KOPT-K1 (cell line): ENCODE measurements around the gene MRPS6.

Source experiments
- H3K27ac ChIP-seq: fragments of 200-600 bp; sonication (generic); 2 replicates; pipeline ENCODE4 v1.5.1; 2016; ENCODE audit warnings: antibody characterized with exemption, mild to moderate bottlenecking, low read depth, low read length; ENCODE audit not compliant: poor library complexity, severe bottlenecking
- H3K36me3 ChIP-seq: fragments of 200-600 bp; sonication (generic); 2 replicates; pipeline ENCODE4 v1.5.1; 2017; ENCODE audit warnings: antibody characterized with exemption, mild to moderate bottlenecking, low read length, moderate library complexity; ENCODE audit not compliant: insufficient read depth
- H3K9me3 ChIP-seq: fragments of 200-600 bp; sonication (generic); 2 replicates; pipeline ENCODE4 v1.5.1; 2017; ENCODE audit warnings: antibody characterized with exemption, low read length, mild to moderate bottlenecking; ENCODE audit not compliant: insufficient read depth, poor library complexity, severe bottlenecking

Gene MRPS6

GRCh38 chr21:34181431-34182039, 108.2 kb downstream of the MRPS6 start:
- no peaks in the 10 kb centered on the region for H3K36me3 ChIP-seq
- no peak overlapping the region for H3K27ac ChIP-seq
- no peaks in the 10 kb centered on the region for H3K9me3 ChIP-seq

DNA sequence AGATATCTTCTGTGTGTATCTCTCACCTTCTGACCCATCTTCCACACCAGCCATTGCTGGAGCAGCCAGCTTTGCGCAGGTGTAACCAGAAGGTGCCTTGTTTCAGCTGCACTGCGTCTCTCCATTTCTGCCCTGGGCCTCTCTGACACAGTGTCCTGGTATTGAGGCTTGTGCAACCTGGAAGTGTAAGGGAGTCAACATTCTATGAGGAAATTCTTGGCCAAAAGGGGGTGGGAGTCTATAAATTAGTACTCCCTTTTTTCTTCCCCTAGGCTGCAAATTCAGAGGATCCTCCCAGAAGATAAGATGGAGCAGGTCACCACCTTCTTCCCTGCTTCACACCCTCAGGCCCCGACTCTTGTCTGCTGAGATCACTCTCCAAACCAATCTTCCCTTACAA, 109.1 kb downstream of the MRPS6 start:
- H3K9me3 ChIP-seq, result no peaks in the 10 kb centered on the region
- H3K36me3 ChIP-seq, result no peaks in the 10 kb centered on the region
- H3K27ac ChIP-seq, result no peak overlapping the region

- no peaks in the 10 kb centered on the region for H3K9me3 ChIP-seq
- H3K27ac ChIP-seq, result no peak overlapping the region
These were observed 110.1 kb downstream of the MRPS6 start for GRCh38 chr21:34183331-34183928.

DNA sequence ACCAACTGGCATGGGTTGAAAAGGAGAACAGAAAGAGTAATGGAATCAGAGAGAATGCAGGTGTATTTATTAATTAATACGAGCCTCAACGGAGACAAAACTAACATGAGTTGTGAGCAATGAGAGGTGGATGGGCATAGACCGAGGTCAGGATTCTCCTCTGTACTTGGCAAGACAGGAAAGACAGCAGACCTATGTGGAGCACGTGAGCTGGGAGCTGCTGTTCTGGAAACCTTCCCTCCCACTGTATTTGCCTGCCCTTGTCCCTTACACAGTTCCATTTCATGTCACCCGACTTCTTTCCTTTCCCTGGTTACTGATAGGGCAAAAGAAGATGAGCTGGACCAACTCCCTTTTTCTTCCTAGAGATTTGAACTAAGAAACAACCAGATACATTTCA, 110.9 kb downstream of the MRPS6 start:
- H3K36me3 ChIP-seq, result no peaks in the 10 kb centered on the region
- no peaks in the 10 kb centered on the region for H3K9me3 ChIP-seq
- H3K27ac ChIP-seq, result no peak overlapping the region

More at GRCh38 chr21:34183331-34183928, 110.1 kb downstream of the MRPS6 start:
- no peaks in the 10 kb centered on the region for H3K36me3 ChIP-seq

- H3K27ac ChIP-seq, result no peak overlapping the region
- no peaks in the 10 kb centered on the region for H3K9me3 ChIP-seq
- H3K36me3 ChIP-seq, result no peaks in the 10 kb centered on the region
These were observed 111.8 kb downstream of the MRPS6 start for GRCh38 chr21:34185026-34185750.

DNA sequence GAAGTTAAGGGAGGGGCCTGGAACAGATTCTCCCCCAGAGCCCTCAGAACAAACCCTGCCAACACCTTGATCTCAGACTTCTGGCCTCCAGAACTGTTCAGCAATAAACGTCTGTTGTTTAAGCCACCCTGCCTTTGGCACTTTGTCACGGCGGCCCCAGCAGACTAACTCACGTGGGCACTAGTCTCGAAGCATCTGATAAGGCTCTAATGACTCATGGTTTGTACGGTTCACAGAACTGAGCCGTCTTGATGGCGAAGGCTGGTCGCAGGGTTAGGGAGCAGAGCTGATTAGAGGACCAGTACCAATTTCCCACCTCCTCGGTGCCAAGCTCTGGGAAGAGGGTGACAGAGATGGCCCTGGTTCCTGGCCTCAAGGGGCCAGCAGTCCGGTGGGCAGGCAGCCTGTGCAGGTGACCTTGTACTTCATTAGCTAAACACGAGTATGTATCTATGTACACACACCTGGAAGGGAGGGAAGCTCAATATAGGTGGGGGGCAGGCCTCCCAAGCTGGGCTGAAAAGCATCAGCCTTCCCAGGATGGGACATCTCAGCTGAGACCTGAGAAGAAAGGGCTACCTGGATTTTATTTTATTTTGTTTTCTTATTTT, 112.8 kb downstream of the MRPS6 start:
- H3K9me3 ChIP-seq, result no peaks in the 10 kb centered on the region
- no peaks in the 10 kb centered on the region for H3K36me3 ChIP-seq
- H3K27ac ChIP-seq, result no peak overlapping the region

GRCh38 chr21:34187935-34188334, 114.6 kb downstream of the MRPS6 start:
- Histone ChIP-seq H3K27ac (no peak overlapping the region), H3K9me3 (no peaks in the 10 kb centered on the region), H3K36me3 (no peaks in the 10 kb centered on the region)

GRCh38 chr21:34189506-34189905, 116.1 kb downstream of the MRPS6 start:
- Histone ChIP-seq H3K36me3 (no peaks in the 10 kb centered on the region), H3K9me3 (peaks cover 6% of the 10 kb centered on the region), H3K27ac (no peak overlapping the region)

GRCh38 chr21:34190576-34191321, 117.4 kb downstream of the MRPS6 start:
- Histone ChIP-seq H3K36me3 (no peaks in the 10 kb centered on the region), H3K27ac (no peak overlapping the region), H3K9me3 (peaks cover 6% of the 10 kb centered on the region)

DNA sequence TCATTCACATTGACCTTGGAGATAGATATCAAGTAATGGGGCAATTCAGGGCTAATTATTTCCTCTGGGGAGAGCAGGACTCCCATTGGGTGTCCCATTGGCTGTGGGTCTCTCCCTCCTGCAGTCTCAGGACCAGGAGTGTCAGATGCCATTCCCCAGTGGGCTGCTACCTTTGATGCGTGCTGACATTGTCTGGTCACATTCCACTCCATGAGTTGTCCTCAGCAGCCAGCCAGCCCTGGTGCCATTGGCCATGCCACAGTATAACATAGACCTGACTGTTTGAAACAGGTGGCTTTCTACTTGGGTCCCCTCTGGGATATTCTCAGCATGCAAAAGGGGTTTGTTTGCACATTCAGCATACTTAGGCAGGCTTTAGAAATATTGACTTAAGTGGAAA, 118.5 kb downstream of the MRPS6 start:
- Histone ChIP-seq H3K27ac (no peak overlapping the region), H3K36me3 (no peaks in the 10 kb centered on the region), H3K9me3 (peaks cover 6% of the 10 kb centered on the region)
